Right kidney (tissue), 1 donor: ENCODE results near the gene PDE4D.
"Not testable (repeated sequence)": the region's sequence is repeated elsewhere in the genome, so short reads cannot be mapped to it uniquely, and the experiment has no call there.

Source experiments
- DNase-seq: peaks from one replicate; pipeline ENCODE4 v3.0.0-alpha.2; 2016

The PDE4D gene

GRCh38 chr5:59799668-59800346 is 93.7 kb downstream of the PDE4D start:
- peak; percentile 49 for DNase-seq

- peak; percentile 24 for DNase-seq
Observed at GRCh38 chr5:59798862-59799667, 94.5 kb downstream of the PDE4D start.

GRCh38 chr5:59795141-59795540 is 98.4 kb downstream of the PDE4D start:
- DNase-seq: no peak

GRCh38 chr5:59792983-59793585 is 100.4 kb downstream of the PDE4D start:
- no peak for DNase-seq

GRCh38 chr5:59791617-59792016 is 101.9 kb downstream of the PDE4D start:
- DNase-seq: no peak

GRCh38 chr5:59790776-59791475 is 102.6 kb downstream of the PDE4D start:
- no peak for DNase-seq

GRCh38 chr5:59790376-59790775 is 103.2 kb downstream of the PDE4D start:
- DNase-seq: no peak

GRCh38 chr5:59789894-59790293 is 103.6 kb downstream of the PDE4D start:
- no peak for DNase-seq

- DNase-seq: no peak
Observed at GRCh38 chr5:59789197-59789596, 104.3 kb downstream of the PDE4D start.

GRCh38 chr5:59786334-59786805 is 107.2 kb downstream of the PDE4D start:
- no peak for DNase-seq

- no peak for DNase-seq
Observed at GRCh38 chr5:59785676-59786333, 107.7 kb downstream of the PDE4D start.

GRCh38 chr5:59784708-59785107 is 108.8 kb downstream of the PDE4D start:
- DNase-seq: not testable (repeated sequence)

- no peak for DNase-seq
Observed at GRCh38 chr5:59783264-59783663, 110.3 kb downstream of the PDE4D start.

GRCh38 chr5:59782856-59783255 is 110.7 kb downstream of the PDE4D start:
- no peak for DNase-seq

- no peak for DNase-seq
Observed at GRCh38 chr5:59779453-59779852, 114.1 kb downstream of the PDE4D start.

- no peak for DNase-seq
Observed at GRCh38 chr5:59777028-59777427, 116.5 kb downstream of the PDE4D start.

- DNase-seq: no peak
Observed at GRCh38 chr5:59773294-59773693, 120.2 kb downstream of the PDE4D start.

- no peak for DNase-seq
Observed at GRCh38 chr5:59772757-59773156, 120.8 kb downstream of the PDE4D start.

GRCh38 chr5:59772206-59772605 is 121.3 kb downstream of the PDE4D start:
- no peak for DNase-seq

- no peak for DNase-seq
Observed at GRCh38 chr5:59770953-59771352, 122.6 kb downstream of the PDE4D start.

GRCh38 chr5:59769832-59770231 is 123.7 kb downstream of the PDE4D start:
- no peak for DNase-seq

- no peak for DNase-seq
Observed at GRCh38 chr5:59769041-59769360, 124.5 kb downstream of the PDE4D start.
